H1 (cell line): ENCODE measurements around the gene KBTBD13. TPM values are rescaled to one million over a fixed set of nuclear protein-coding genes. Genes with fewer than 3 reads are reported as not detected.

Experiments used
- CTCF ChIA-PET: fragments of 300-600 bp; sonication (Branson Sonifier 250); formaldehyde crosslinking; loops from one replicate; lab custom pipeline; 2021; ENCODE audit not compliant: partially characterized antibody; lab: Charles Lee
- POLR2A ChIA-PET: fragments of 300-600 bp; sonication (Branson Sonifier 250); formaldehyde crosslinking; loops from one replicate; lab custom pipeline; 2021; ENCODE audit warnings: inconsistent platforms; ENCODE audit not compliant: partially characterized antibody; lab: Charles Lee
- DNase-seq, 2 experiments: peaks; one replicate each; pipeline versions ENCODE4 v3.0.0 to v3.0.0-alpha.2; 2010 to 2022; ENCODE audit warnings: low spot score in 2 of 2, low read depth in 1 of 2, mixed read lengths in 1 of 2
- FAIRE-seq: peaks from 2 replicates; lab custom pipeline; 2011; peaks lifted over from hg19 to GRCh38; lab: Jason Lieb, UNC
- H2AFZ ChIP-seq: 2 replicates; pipeline ENCODE4 v1.8.1; 2012; ENCODE audit warnings: low read length, inconsistent platforms
- H2AK5ac ChIP-seq: 2 replicates; pipeline ENCODE4 v1.6.1; 2013; ENCODE audit warnings: low read depth, low read length
- H2BK120ac ChIP-seq: replicated peaks from 2 replicates; pipeline ENCODE3; 2013; ENCODE audit warnings: low read depth, low read length, inconsistent platforms
- H2BK12ac ChIP-seq: 2 replicates; pipeline ENCODE4 v1.6.1; 2013; ENCODE audit warnings: low read depth, low read length
- H2BK15ac ChIP-seq: 2 replicates; pipeline ENCODE4 v1.6.1; 2013; ENCODE audit warnings: low read length
- H2BK20ac ChIP-seq: 2 replicates; pipeline ENCODE4 v1.6.1; 2013; ENCODE audit warnings: low read length
- H2BK5ac ChIP-seq: 2 replicates; pipeline ENCODE4 v1.6.1; 2013; ENCODE audit warnings: low read depth, low read length
- H3K14ac ChIP-seq: 2 replicates; pipeline ENCODE4 v1.6.1; 2013; ENCODE audit warnings: inconsistent platforms; ENCODE audit not compliant: insufficient read length
- H3K18ac ChIP-seq: 2 replicates; pipeline ENCODE4 v1.6.1; 2013; ENCODE audit warnings: low read length; ENCODE audit errors: extremely low read depth
- H3K23ac ChIP-seq: 2 replicates; pipeline ENCODE4 v1.6.1; 2013; ENCODE audit warnings: inconsistent platforms; ENCODE audit not compliant: insufficient read length
- H3K23me2 ChIP-seq: 2 replicates; pipeline ENCODE4 v1.6.1; 2013; ENCODE audit warnings: low read depth, low read length
- H3K27ac ChIP-seq: 2 replicates; pipeline ENCODE4 v1.6.1; 2011; ENCODE audit warnings: low read depth, low read length, inconsistent platforms
- H3K27me3 ChIP-seq, 4 experiments: replicated peaks in 1 of 4; 1 replicate in 1 of 4; 2 replicates in 3 of 4; pipeline versions ENCODE4 v1.6.1 to v1.8.1; 2011 to 2013; ENCODE audit warnings: low read length in 3 of 4, mild to moderate bottlenecking in 3 of 4, inconsistent platforms in 2 of 4, mixed read lengths in 2 of 4, moderate library complexity in 1 of 4; ENCODE audit not compliant: control insufficient read depth in 3 of 4, insufficient read depth in 3 of 4; ENCODE audit errors: extremely low read depth in 1 of 4
- H3K36me3 ChIP-seq, 4 experiments: 2 replicates each; pipeline versions ENCODE4 v1.6.1 to v1.8.1; 2011 to 2013; ENCODE audit warnings: mild to moderate bottlenecking in 4 of 4, low read length in 3 of 4, moderate library complexity in 2 of 4, control low read depth in 1 of 4, inconsistent platforms in 1 of 4; ENCODE audit not compliant: insufficient read depth in 4 of 4, control insufficient read depth in 2 of 4
- H3K4ac ChIP-seq: replicated peaks from 2 replicates; pipeline ENCODE3; 2013; ENCODE audit warnings: low read length, low read depth, mixed read lengths, inconsistent platforms; ENCODE audit not compliant: insufficient read length
- H3K4me1 ChIP-seq, 4 experiments: replicated peaks in 1 of 4; 1 replicate in 1 of 4; 2 replicates in 3 of 4; pipeline versions ENCODE4 v1.6.1 to v1.8.1; 2011 to 2013; ENCODE audit warnings: low read length in 3 of 4, inconsistent platforms in 2 of 4, mixed read lengths in 1 of 4; ENCODE audit not compliant: insufficient read depth in 4 of 4, control insufficient read depth in 3 of 4
- H3K4me2 ChIP-seq, 2 experiments: 2 replicates each; pipeline versions ENCODE4 v1.6.1 to v1.8.1; 2011 to 2013; ENCODE audit warnings: low read depth in 2 of 2, low read length in 2 of 2, control low read depth in 1 of 2, inconsistent platforms in 1 of 2, mild to moderate bottlenecking in 1 of 2; ENCODE audit not compliant: insufficient read depth in 1 of 2
- H3K4me3 ChIP-seq, 4 experiments: fragments of 200-600, 300-600 bp in 1 of 4; sonication (generic), shearing (Covaris generic), sonication (Bioruptor Twin) in 1 of 4; 2 replicates each; pipeline versions ENCODE4 v1.5.1 to v1.8.1; 2011 to 2016; ENCODE audit warnings: low read length in 4 of 4, low read depth in 3 of 4, control low read depth in 2 of 4, inconsistent platforms in 2 of 4, mild to moderate bottlenecking in 2 of 4, mixed read lengths in 1 of 4, moderate library complexity in 1 of 4; ENCODE audit not compliant: insufficient read depth in 2 of 4; ENCODE audit errors: extremely low read depth in 1 of 4
- H3K56ac ChIP-seq: replicated peaks from 2 replicates; pipeline ENCODE3; 2013; ENCODE audit warnings: low read depth, mild to moderate bottlenecking, mixed read lengths, low read length, inconsistent platforms; ENCODE audit not compliant: insufficient read length
- H3K79me1 ChIP-seq: 2 replicates; pipeline ENCODE4 v1.6.1; 2013; ENCODE audit warnings: low read depth, low read length, control low read depth
- H3K79me2 ChIP-seq, 2 experiments: 2 replicates each; pipeline versions ENCODE4 v1.6.1 to v1.8.1; 2012 to 2013; ENCODE audit warnings: low read length in 2 of 2, mild to moderate bottlenecking in 2 of 2, inconsistent platforms in 1 of 2; ENCODE audit not compliant: insufficient read depth in 2 of 2, control insufficient read depth in 1 of 2
- H3K9ac ChIP-seq, 4 experiments: replicated peaks in 1 of 4; 1 replicate in 1 of 4; 2 replicates in 3 of 4; pipeline versions ENCODE4 v1.6.1 to v1.8.1; 2011 to 2013; ENCODE audit warnings: low read depth in 3 of 4, low read length in 3 of 4, control low read depth in 2 of 4, mild to moderate bottlenecking in 2 of 4, moderate library complexity in 2 of 4, inconsistent platforms in 1 of 4; ENCODE audit errors: extremely low read depth in 1 of 4
- H3K9me3 ChIP-seq, 2 experiments: 2 replicates each; pipeline versions ENCODE4 v1.6.1 to v1.8.1; 2012 to 2013; ENCODE audit warnings: mild to moderate bottlenecking in 2 of 2, moderate library complexity in 2 of 2, control low read depth in 1 of 2, inconsistent platforms in 1 of 2, low read depth in 1 of 2, low read length in 1 of 2, mixed read lengths in 1 of 2; ENCODE audit not compliant: insufficient read depth in 2 of 2
- H4K20me1 ChIP-seq, 2 experiments: replicated peaks in 1 of 2; 2 replicates each; pipeline versions ENCODE3 to v1.8.1; 2011 to 2013; ENCODE audit warnings: inconsistent platforms in 2 of 2, low read length in 2 of 2, mild to moderate bottlenecking in 1 of 2; ENCODE audit not compliant: insufficient read depth in 2 of 2, control insufficient read depth in 1 of 2
- H4K5ac ChIP-seq: 2 replicates; pipeline ENCODE4 v1.6.1; 2013; ENCODE audit warnings: low read length, low read depth, mixed read lengths, inconsistent platforms; ENCODE audit not compliant: insufficient read length
- H4K8ac ChIP-seq: 2 replicates; pipeline ENCODE4 v1.8.0; 2013; ENCODE audit warnings: mild to moderate bottlenecking, moderate library complexity, low read length, inconsistent platforms; ENCODE audit not compliant: insufficient read depth; ENCODE audit errors: extremely low read depth
- H4K91ac ChIP-seq: replicated peaks from 2 replicates; pipeline ENCODE3; 2013; ENCODE audit warnings: low read length, mixed read lengths, inconsistent platforms; ENCODE audit not compliant: insufficient read length
- BCL11A ChIP-seq, 2 experiments: IDR thresholded peaks; one replicate each; pipeline ENCODE4 v1.6.1; 2011; ENCODE audit warnings: low read depth in 2 of 2, low read length in 2 of 2, mild to moderate bottlenecking in 2 of 2
- CBX5 ChIP-seq: fragments of 300-800, 300-1000 bp; sonication (generic); IDR thresholded peaks from 2 replicates; pipeline ENCODE4 v1.7.1; 2016; ENCODE audit warnings: antibody characterized with exemption, low read length, low read depth
- EGR1 ChIP-seq: IDR thresholded peaks from 2 replicates; pipeline ENCODE4 v1.6.1; 2011; ENCODE audit warnings: low read depth, low read length, borderline replicate concordance
- HDAC2 ChIP-seq, 2 experiments: fragments of 300-600 bp in 1 of 2; sonication (generic) in 1 of 2; IDR thresholded peaks; 2 replicates each; pipeline ENCODE4 v1.6.1; 2011 to 2012; ENCODE audit warnings: low read depth in 2 of 2, low read length in 2 of 2, mild to moderate bottlenecking in 2 of 2, moderate library complexity in 2 of 2, borderline replicate concordance in 1 of 2, inconsistent platforms in 1 of 2
- WGBS, 2 experiments: shearing (Covaris generic) in 1 of 2; methylation state at CpG; one replicate each; pipeline versions ENCODE4 v1.1.6 to v1.1.7; 2013 to 2015; ENCODE audit warnings: low lambda C conversion rate in 2 of 2, mixed read lengths in 2 of 2, inconsistent platforms in 1 of 2, low coverage in 1 of 2, missing lambda C conversion rate in 1 of 2; ENCODE audit not compliant: insufficient replicate concordance in 2 of 2, insufficient coverage in 1 of 2, insufficient read length in 1 of 2; ENCODE audit errors: extremely low coverage in 1 of 2, missing lambda C conversion rate in 1 of 2; 5-methylcytosine and 5-hydroxymethylcytosine counted together
- polyA plus RNA-seq, 7 experiments: library from polyadenylated mRNA; depleted of rRNA in 3 of 7; stranded (reverse) in 5 of 7; unstranded in 2 of 7; fragments of >200 nt in 5 of 7; fragments of 200-250 nt in 2 of 7; gene quantifications; 1 replicate in 5 of 7; 2 replicates in 1 of 7; 4 replicates in 1 of 7; pipeline versions ENCODE4 v1.2.1 to v1.2.3, GENCODE V29; 2011 to 2013; ENCODE audit warnings: missing spikeins in 2 of 7, mixed read lengths in 2 of 7
- total RNA-seq: library from RNA; stranded (reverse); fragmentation: NEBNext Ultra II Directional; extraction: Animal tissue kit (Norgen Biotek cat#: 25700); gene quantifications from 2 replicates; pipeline ENCODE4 v1.2.1, GENCODE V29; 2021

The KBTBD13 gene
- total and polyA plus RNA-seq, 2 of the 8 experiments (the other 6 are each of a cell fraction or from before 2014, with no cell fraction given) = not detected

- Histone ChIP-seq H3K79me2 (no peaks in the 10 kb centered on the region), H3K4me3 (no peak overlapping the region), H3K4me1 (peaks cover 15 to 32% (median 23%) of the 10 kb centered on the region in 4 experiments), H2BK5ac (no peak overlapping the region), H2BK12ac (peak overlapping the region; percentile 97; the same call in 1 of the 2 replicates), H3K27ac (no peak overlapping the region), H3K23ac (no peak overlapping the region), H4K5ac (no peak overlapping the region), H4K20me1 (no peaks in the 10 kb centered on the region), H3K9ac (no peak overlapping the region), H2AFZ (no peak overlapping the region), H3K27me3 (peaks cover 0 to 7% (median 4%) of the 10 kb centered on the region in 4 experiments; a peak in 5 of 7 replicates), H3K14ac (no peak overlapping the region), H3K23me2 (no peaks in the 10 kb centered on the region; the same call in 1 of the 2 replicates), H2BK120ac (no peak overlapping the region), H3K4me2 (no peak overlapping the region; a peak in 1 of 4 replicates), H4K8ac (no peak overlapping the region), H3K36me3 (no peaks in the 10 kb centered on the region), H4K91ac (no peak overlapping the region), H2AK5ac (peak overlapping the region; percentile 54; the same call in 1 of the 2 replicates), H2BK15ac (peak overlapping the region; percentile 20; the same call in 1 of the 2 replicates), H3K4ac (peak overlapping the region; percentile 75), H3K18ac (no peak overlapping the region), H3K56ac (no peak overlapping the region), H3K79me1 (no peaks in the 10 kb centered on the region), H3K9me3 (no peaks in the 10 kb centered on the region), H2BK20ac (0 out of 2 replicates have a peak overlapping the region, but pooled peaks have one; percentile 24)
- ChIA-PET POLR2A (interaction anchor here (0.6 to 14.5 kb wide), 7 partner anchors 9 to 186 kb away, joined by 3 to 93 read pairs (median 4); partner anchors contain the start of genes KBTBD13 and RASL12), CTCF (interaction anchor here (0.6 to 32.9 kb wide), 9 partner anchors 10 to 353 kb away, joined by 3 to 1213 read pairs (median 43); partner anchors contain the start of genes KBTBD13, RASL12 and SLC51B)
- TF ChIP-seq HDAC2 (IDR thresholded peaks at IDR 0.05; ENCODE audit: borderline replicate concordance in 1 of 2, low read depth in 2 of 2, low read length in 2 of 2) (no peak), EGR1 (no peak), BCL11A (IDR thresholded peaks at IDR 0.05; ENCODE audit: low read depth in 2 of 2, low read length in 2 of 2) (no peak), CBX5 (no peak)
- DNase-seq (no peak), FAIRE-seq (no peak)
- WGBS, 2 experiments = 90% methylated on average over 8 of the region's 8 CpGs; no CpG with 5 or more reads in 1 of the 2 experiments
Measured at GRCh38 chr15:65085207-65085753, 8.7 kb downstream of the KBTBD13 start.
